ENCODE results near the gene NEURL1B.
"Not testable (repeated sequence)": the region's sequence is repeated elsewhere in the genome, so short reads cannot be mapped to it uniquely, and the experiment has no call there.

The NEURL1B gene

GRCh38 chr5:172598251-172599203 is 42.5 kb upstream of the NEURL1B start:
- H3K9ac ChIP-seq (ENCODE audit: low read length) = no peak overlapping the region
- H3K4me1 ChIP-seq (ENCODE audit: control insufficient read depth, insufficient read depth, low read length) = peaks cover 5% of the 10 kb centered on the region
- peaks cover 48% of the 10 kb centered on the region for H3K27me3 ChIP-seq (replicated peaks; ENCODE audit: control insufficient read depth, insufficient read depth, low read length)
- H3K4me3 ChIP-seq (ENCODE audit: low read length) = no peak overlapping the region
- DNase-seq (ENCODE audit: low read depth) = no peak
- H3K9me3 ChIP-seq (ENCODE audit: control insufficient read depth, low read length) = no peaks in the 10 kb centered on the region
- no peaks in the 10 kb centered on the region for H3K36me3 ChIP-seq (ENCODE audit: control insufficient read depth, insufficient read depth, low read length, severe bottlenecking)

- Histone ChIP-seq H3K9ac (ENCODE audit: low read length) (no peak overlapping the region), H3K36me3 (ENCODE audit: control insufficient read depth, insufficient read depth, low read length, severe bottlenecking) (no peaks in the 10 kb centered on the region), H3K27me3 (replicated peaks; ENCODE audit: control insufficient read depth, insufficient read depth, low read length) (peaks cover 44% of the 10 kb centered on the region), H3K9me3 (ENCODE audit: control insufficient read depth, low read length) (peaks cover 4% of the 10 kb centered on the region), H3K4me3 (ENCODE audit: low read length) (no peak overlapping the region), H3K4me1 (ENCODE audit: control insufficient read depth, insufficient read depth, low read length) (peaks cover 7% of the 10 kb centered on the region)
- DNase-seq (ENCODE audit: low read depth) = no peak
Observed at GRCh38 chr5:172599204-172599567, 41.9 kb upstream of the NEURL1B start.

GRCh38 chr5:172600571-172600970 is 40.5 kb upstream of the NEURL1B start:
- Histone ChIP-seq H3K4me1 (ENCODE audit: control insufficient read depth, insufficient read depth, low read length) (peaks cover 7% of the 10 kb centered on the region), H3K9ac (ENCODE audit: low read length) (no peak overlapping the region), H3K27me3 (replicated peaks; ENCODE audit: control insufficient read depth, insufficient read depth, low read length) (peaks cover 42% of the 10 kb centered on the region), H3K4me3 (ENCODE audit: low read length) (no peak overlapping the region), H3K9me3 (ENCODE audit: control insufficient read depth, low read length) (peaks cover 16% of the 10 kb centered on the region), H3K36me3 (ENCODE audit: control insufficient read depth, insufficient read depth, low read length, severe bottlenecking) (no peaks in the 10 kb centered on the region)
- DNase-seq (ENCODE audit: low read depth) = no peak

GRCh38 chr5:172601576-172601975 is 39.5 kb upstream of the NEURL1B start:
- H3K9me3 ChIP-seq (ENCODE audit: control insufficient read depth, low read length) = peaks cover 26% of the 10 kb centered on the region
- H3K36me3 ChIP-seq (ENCODE audit: control insufficient read depth, insufficient read depth, low read length, severe bottlenecking); H3K4me1 ChIP-seq (ENCODE audit: control insufficient read depth, insufficient read depth, low read length); H3K9ac ChIP-seq (ENCODE audit: low read length); DNase-seq (ENCODE audit: low read depth); H3K4me3 ChIP-seq (ENCODE audit: low read length): not testable (repeated sequence)
- peaks cover 33% of the 10 kb centered on the region for H3K27me3 ChIP-seq (replicated peaks; ENCODE audit: control insufficient read depth, insufficient read depth, low read length)

GRCh38 chr5:172602783-172603231 is 38.3 kb upstream of the NEURL1B start:
- peaks cover 7% of the 10 kb centered on the region for H3K4me1 ChIP-seq (ENCODE audit: control insufficient read depth, insufficient read depth, low read length)
- no peak overlapping the region for H3K4me3 ChIP-seq (ENCODE audit: low read length)
- H3K27me3 ChIP-seq (replicated peaks; ENCODE audit: control insufficient read depth, insufficient read depth, low read length) = peaks cover 25% of the 10 kb centered on the region
- peaks cover 30% of the 10 kb centered on the region for H3K9me3 ChIP-seq (ENCODE audit: control insufficient read depth, low read length)
- no peak for DNase-seq (ENCODE audit: low read depth)
- no peak overlapping the region for H3K9ac ChIP-seq (ENCODE audit: low read length)
- no peaks in the 10 kb centered on the region for H3K36me3 ChIP-seq (ENCODE audit: control insufficient read depth, insufficient read depth, low read length, severe bottlenecking)

GRCh38 chr5:172603251-172603806 is 37.7 kb upstream of the NEURL1B start:
- Histone ChIP-seq H3K9me3 (ENCODE audit: control insufficient read depth, low read length) (peaks cover 30% of the 10 kb centered on the region), H3K4me3 (ENCODE audit: low read length) (no peak overlapping the region), H3K27me3 (replicated peaks; ENCODE audit: control insufficient read depth, insufficient read depth, low read length) (peaks cover 23% of the 10 kb centered on the region), H3K9ac (ENCODE audit: low read length) (no peak overlapping the region), H3K4me1 (ENCODE audit: control insufficient read depth, insufficient read depth, low read length) (peaks cover 7% of the 10 kb centered on the region), H3K36me3 (ENCODE audit: control insufficient read depth, insufficient read depth, low read length, severe bottlenecking) (no peaks in the 10 kb centered on the region)
- DNase-seq (ENCODE audit: low read depth) = peak; percentile 26

- no peak for DNase-seq (ENCODE audit: low read depth)
- Histone ChIP-seq H3K9ac (ENCODE audit: low read length) (no peak overlapping the region), H3K9me3 (ENCODE audit: control insufficient read depth, low read length) (peaks cover 30% of the 10 kb centered on the region), H3K4me3 (ENCODE audit: low read length) (no peak overlapping the region), H3K27me3 (replicated peaks; ENCODE audit: control insufficient read depth, insufficient read depth, low read length) (peaks cover 23% of the 10 kb centered on the region), H3K36me3 (ENCODE audit: control insufficient read depth, insufficient read depth, low read length, severe bottlenecking) (no peaks in the 10 kb centered on the region), H3K4me1 (ENCODE audit: control insufficient read depth, insufficient read depth, low read length) (peaks cover 7% of the 10 kb centered on the region)
Observed at GRCh38 chr5:172605466-172605865, 35.6 kb upstream of the NEURL1B start.

GRCh38 chr5:172606156-172606785 is 34.8 kb upstream of the NEURL1B start:
- Histone ChIP-seq H3K36me3 (ENCODE audit: control insufficient read depth, insufficient read depth, low read length, severe bottlenecking) (no peaks in the 10 kb centered on the region), H3K4me1 (ENCODE audit: control insufficient read depth, insufficient read depth, low read length) (peaks cover 7% of the 10 kb centered on the region), H3K4me3 (ENCODE audit: low read length) (no peak overlapping the region), H3K27me3 (replicated peaks; ENCODE audit: control insufficient read depth, insufficient read depth, low read length) (peaks cover 23% of the 10 kb centered on the region), H3K9ac (ENCODE audit: low read length) (no peak overlapping the region), H3K9me3 (ENCODE audit: control insufficient read depth, low read length) (peaks cover 30% of the 10 kb centered on the region)
- no peak for DNase-seq (ENCODE audit: low read depth)

- no peaks in the 10 kb centered on the region for H3K36me3 ChIP-seq (ENCODE audit: control insufficient read depth, insufficient read depth, low read length, severe bottlenecking)
- no peak for DNase-seq (ENCODE audit: low read depth)
- H3K9me3 ChIP-seq (ENCODE audit: control insufficient read depth, low read length) = peaks cover 30% of the 10 kb centered on the region
- no peak overlapping the region for H3K4me3 ChIP-seq (ENCODE audit: low read length)
- no peak overlapping the region for H3K9ac ChIP-seq (ENCODE audit: low read length)
- peaks cover 7% of the 10 kb centered on the region for H3K4me1 ChIP-seq (ENCODE audit: control insufficient read depth, insufficient read depth, low read length)
- H3K27me3 ChIP-seq (replicated peaks; ENCODE audit: control insufficient read depth, insufficient read depth, low read length) = peaks cover 18% of the 10 kb centered on the region
Observed at GRCh38 chr5:172607213-172607793, 33.8 kb upstream of the NEURL1B start.

GRCh38 chr5:172608773-172609172 is 32.3 kb upstream of the NEURL1B start:
- peaks cover 9% of the 10 kb centered on the region for H3K27me3 ChIP-seq (replicated peaks; ENCODE audit: control insufficient read depth, insufficient read depth, low read length)
- H3K36me3 ChIP-seq (ENCODE audit: control insufficient read depth, insufficient read depth, low read length, severe bottlenecking) = no peaks in the 10 kb centered on the region
- no peak overlapping the region for H3K4me3 ChIP-seq (ENCODE audit: low read length)
- H3K4me1 ChIP-seq (ENCODE audit: control insufficient read depth, insufficient read depth, low read length) = no peaks in the 10 kb centered on the region
- DNase-seq (ENCODE audit: low read depth) = no peak
- peaks cover 45% of the 10 kb centered on the region for H3K9me3 ChIP-seq (ENCODE audit: control insufficient read depth, low read length)
- no peak overlapping the region for H3K9ac ChIP-seq (ENCODE audit: low read length)

GRCh38 chr5:172610643-172611042 is 30.4 kb upstream of the NEURL1B start:
- H3K4me1 ChIP-seq (ENCODE audit: control insufficient read depth, insufficient read depth, low read length) = no peaks in the 10 kb centered on the region
- peaks cover 43% of the 10 kb centered on the region for H3K9me3 ChIP-seq (ENCODE audit: control insufficient read depth, low read length)
- H3K27me3 ChIP-seq (replicated peaks; ENCODE audit: control insufficient read depth, insufficient read depth, low read length) = peaks cover 9% of the 10 kb centered on the region
- H3K4me3 ChIP-seq (ENCODE audit: low read length) = no peak overlapping the region
- H3K9ac ChIP-seq (ENCODE audit: low read length) = no peak overlapping the region
- no peak for DNase-seq (ENCODE audit: low read depth)
- no peaks in the 10 kb centered on the region for H3K36me3 ChIP-seq (ENCODE audit: control insufficient read depth, insufficient read depth, low read length, severe bottlenecking)

Data from adipocyte (in vitro differentiated cells).